PFSK-1 (cell line): ENCODE results near the gene RNF152.

Experiments
- FOXP2 ChIP-seq: optimal IDR thresholded peaks from 2 replicates; pipeline ENCODE3; 2011; ENCODE audit warnings: borderline replicate concordance, control low read depth, inconsistent platforms; ENCODE audit not compliant: insufficient read depth; ENCODE audit errors: extremely low read length, extremely low read depth
- POLR2AphosphoS5 ChIP-seq: IDR thresholded peaks from 2 replicates; pipeline ENCODE4 v1.6.1; 2012; ENCODE audit warnings: low read depth, mild to moderate bottlenecking, control low read depth, low read length, moderate library complexity
- SIN3A ChIP-seq: IDR thresholded peaks from 2 replicates; pipeline ENCODE4 v1.6.1; 2012; ENCODE audit warnings: mild to moderate bottlenecking, low read length, moderate library complexity, borderline replicate concordance; ENCODE audit not compliant: insufficient read depth
- TAF1 ChIP-seq: IDR thresholded peaks from 2 replicates; pipeline ENCODE4 v1.6.1; 2012; ENCODE audit warnings: low read length, control low read depth, borderline replicate concordance; ENCODE audit not compliant: insufficient read depth
- TF ChIP-seq, protein P1 (sequence below), 2 experiments: IDR thresholded peaks; 2 replicates each; pipeline versions ENCODE4 v1.6.1 to v1.8.0; 2011 to 2012; ENCODE audit warnings: low read depth in 2 of 2, low read length in 2 of 2, control low read depth in 1 of 2, inconsistent platforms in 1 of 2, mild to moderate bottlenecking in 1 of 2, moderate library complexity in 1 of 2; ENCODE audit not compliant: insufficient read depth in 1 of 2

Gene RNF152

DNA sequence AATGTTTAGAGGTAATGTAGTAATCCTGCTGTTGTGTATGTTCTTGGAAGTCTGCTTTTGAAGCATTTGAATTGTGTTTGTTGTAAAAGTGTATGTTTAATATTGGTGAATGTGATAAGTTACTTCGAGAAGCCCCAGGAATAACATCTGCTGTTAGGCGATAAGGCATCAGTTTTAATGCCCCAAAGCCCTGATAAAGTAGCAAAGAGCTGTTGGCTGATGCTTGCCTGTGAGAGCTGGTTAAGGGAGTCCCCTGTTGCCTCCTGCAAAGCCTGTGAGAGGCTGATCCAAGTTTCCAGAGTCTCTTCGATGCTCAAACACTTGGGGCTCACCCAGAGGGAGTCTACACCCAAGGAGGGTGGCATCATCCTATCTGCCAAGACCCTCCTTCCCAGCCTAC lies 110.3 kb downstream of the RNF152 start:
- TF ChIP-seq SIN3A (no peak), FOXP2 (no peak), POLR2AphosphoS5 (no peak), TAF1 (no peak)
- TF ChIP-seq, protein P1, sequence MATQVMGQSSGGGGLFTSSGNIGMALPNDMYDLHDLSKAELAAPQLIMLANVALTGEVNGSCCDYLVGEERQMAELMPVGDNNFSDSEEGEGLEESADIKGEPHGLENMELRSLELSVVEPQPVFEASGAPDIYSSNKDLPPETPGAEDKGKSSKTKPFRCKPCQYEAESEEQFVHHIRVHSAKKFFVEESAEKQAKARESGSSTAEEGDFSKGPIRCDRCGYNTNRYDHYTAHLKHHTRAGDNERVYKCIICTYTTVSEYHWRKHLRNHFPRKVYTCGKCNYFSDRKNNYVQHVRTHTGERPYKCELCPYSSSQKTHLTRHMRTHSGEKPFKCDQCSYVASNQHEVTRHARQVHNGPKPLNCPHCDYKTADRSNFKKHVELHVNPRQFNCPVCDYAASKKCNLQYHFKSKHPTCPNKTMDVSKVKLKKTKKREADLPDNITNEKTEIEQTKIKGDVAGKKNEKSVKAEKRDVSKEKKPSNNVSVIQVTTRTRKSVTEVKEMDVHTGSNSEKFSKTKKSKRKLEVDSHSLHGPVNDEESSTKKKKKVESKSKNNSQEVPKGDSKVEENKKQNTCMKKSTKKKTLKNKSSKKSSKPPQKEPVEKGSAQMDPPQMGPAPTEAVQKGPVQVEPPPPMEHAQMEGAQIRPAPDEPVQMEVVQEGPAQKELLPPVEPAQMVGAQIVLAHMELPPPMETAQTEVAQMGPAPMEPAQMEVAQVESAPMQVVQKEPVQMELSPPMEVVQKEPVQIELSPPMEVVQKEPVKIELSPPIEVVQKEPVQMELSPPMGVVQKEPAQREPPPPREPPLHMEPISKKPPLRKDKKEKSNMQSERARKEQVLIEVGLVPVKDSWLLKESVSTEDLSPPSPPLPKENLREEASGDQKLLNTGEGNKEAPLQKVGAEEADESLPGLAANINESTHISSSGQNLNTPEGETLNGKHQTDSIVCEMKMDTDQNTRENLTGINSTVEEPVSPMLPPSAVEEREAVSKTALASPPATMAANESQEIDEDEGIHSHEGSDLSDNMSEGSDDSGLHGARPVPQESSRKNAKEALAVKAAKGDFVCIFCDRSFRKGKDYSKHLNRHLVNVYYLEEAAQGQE (IDR thresholded peaks at IDR 0.05; ENCODE audit: insufficient read depth in 1 of 2, low read depth in 2 of 2, low read length in 2 of 2), result no peak

GRCh38 chr18:61774846-61775245 lies 118.0 kb downstream of the RNF152 start:
- TF ChIP-seq TAF1 (no peak), SIN3A (no peak), POLR2AphosphoS5 (no peak), FOXP2 (no peak)
- TF ChIP-seq, protein P1 (IDR thresholded peaks at IDR 0.05; ENCODE audit: insufficient read depth in 1 of 2, low read depth in 2 of 2, low read length in 2 of 2), result no peak

GRCh38 chr18:61772293-61772848 lies 120.4 kb downstream of the RNF152 start:
- no peak for TF ChIP-seq POLR2AphosphoS5
- TF ChIP-seq SIN3A, result no peak

- no peak for TF ChIP-seq SIN3A
- no peak for TF ChIP-seq POLR2AphosphoS5
- no peak for TF ChIP-seq TAF1
- TF ChIP-seq, protein P1 (IDR thresholded peaks at IDR 0.05; ENCODE audit: insufficient read depth in 1 of 2, low read depth in 2 of 2, low read length in 2 of 2), result no peak
- TF ChIP-seq FOXP2, result no peak
Measured at GRCh38 chr18:61771861-61772260, 120.9 kb downstream of the RNF152 start.

GRCh38 chr18:61770279-61770678 lies 122.5 kb downstream of the RNF152 start:
- TF ChIP-seq, protein P1 (IDR thresholded peaks at IDR 0.05; ENCODE audit: insufficient read depth in 1 of 2, low read depth in 2 of 2, low read length in 2 of 2), result no peak
- TF ChIP-seq POLR2AphosphoS5 (no peak), SIN3A (no peak), FOXP2 (no peak), TAF1 (no peak)

DNA sequence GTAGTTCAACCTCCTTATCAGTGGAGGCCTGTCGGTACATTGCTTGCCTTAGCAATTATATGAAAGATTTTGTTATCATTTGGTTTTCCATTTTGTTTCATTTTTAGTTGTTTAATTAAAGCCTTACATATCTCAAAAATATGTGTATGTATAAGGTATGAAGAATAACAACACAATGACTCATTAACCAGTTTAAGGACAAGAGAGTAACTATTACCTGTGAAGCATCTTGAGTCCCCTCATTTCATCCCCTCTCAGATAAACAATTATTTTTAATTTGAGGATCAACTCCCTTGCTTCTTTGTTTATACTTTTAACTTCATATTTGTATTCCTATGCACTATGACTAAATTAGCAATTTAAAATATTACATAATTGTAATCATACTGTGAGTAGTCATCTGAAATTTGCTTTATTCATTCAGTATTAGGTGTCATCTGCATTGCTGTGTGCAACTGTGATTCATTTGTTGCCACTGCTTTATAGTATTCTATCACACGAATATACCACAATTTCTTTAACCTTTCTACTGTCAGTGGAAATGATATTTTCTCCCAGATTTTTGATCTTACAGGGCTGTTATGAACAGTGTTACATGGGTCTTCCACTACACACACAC lies 126.4 kb downstream of the RNF152 start:
- no peak for TF ChIP-seq FOXP2
- no peak for TF ChIP-seq TAF1
- no peak for TF ChIP-seq SIN3A
- TF ChIP-seq, protein P1 (IDR thresholded peaks at IDR 0.05; ENCODE audit: insufficient read depth in 1 of 2, low read depth in 2 of 2, low read length in 2 of 2), result no peak
- no peak for TF ChIP-seq POLR2AphosphoS5
